Putamen (tissue), 1 donor: ENCODE measurements around the gene TFAP2E.
"Not testable (repeated sequence)": the region's sequence is repeated elsewhere in the genome, so short reads cannot be mapped to it uniquely, and the experiment has no call there.

Experiments
- DNase-seq: peaks from one replicate; pipeline ENCODE4 v3.0.0-alpha.2; 2016; ENCODE audit warnings: low spot score

Gene TFAP2E

DNA sequence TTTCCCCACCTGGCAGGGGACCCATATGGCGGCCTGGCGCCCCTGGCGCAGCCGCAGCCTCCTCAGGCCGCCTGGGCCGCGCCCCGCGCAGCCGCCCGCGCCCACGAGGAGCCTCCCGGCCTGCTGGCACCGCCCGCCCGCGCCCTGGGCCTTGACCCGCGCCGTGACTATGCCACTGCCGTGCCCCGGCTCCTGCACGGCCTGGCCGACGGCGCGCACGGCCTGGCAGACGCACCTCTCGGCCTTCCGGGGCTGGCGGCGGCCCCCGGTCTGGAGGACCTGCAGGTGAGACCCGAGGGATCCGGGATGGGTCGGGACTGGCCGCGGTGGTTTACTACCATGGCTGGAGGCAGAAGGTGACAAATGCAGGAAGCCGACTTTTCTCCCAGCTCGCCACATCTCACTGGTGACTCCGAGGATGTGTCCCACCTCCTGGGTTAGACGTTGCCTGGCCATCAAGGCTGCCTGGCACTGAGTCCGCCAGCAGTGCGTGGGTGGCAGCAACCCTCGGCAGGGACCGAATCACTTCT is 1.1 kb downstream of the TFAP2E start:
- no peak for DNase-seq

DNA sequence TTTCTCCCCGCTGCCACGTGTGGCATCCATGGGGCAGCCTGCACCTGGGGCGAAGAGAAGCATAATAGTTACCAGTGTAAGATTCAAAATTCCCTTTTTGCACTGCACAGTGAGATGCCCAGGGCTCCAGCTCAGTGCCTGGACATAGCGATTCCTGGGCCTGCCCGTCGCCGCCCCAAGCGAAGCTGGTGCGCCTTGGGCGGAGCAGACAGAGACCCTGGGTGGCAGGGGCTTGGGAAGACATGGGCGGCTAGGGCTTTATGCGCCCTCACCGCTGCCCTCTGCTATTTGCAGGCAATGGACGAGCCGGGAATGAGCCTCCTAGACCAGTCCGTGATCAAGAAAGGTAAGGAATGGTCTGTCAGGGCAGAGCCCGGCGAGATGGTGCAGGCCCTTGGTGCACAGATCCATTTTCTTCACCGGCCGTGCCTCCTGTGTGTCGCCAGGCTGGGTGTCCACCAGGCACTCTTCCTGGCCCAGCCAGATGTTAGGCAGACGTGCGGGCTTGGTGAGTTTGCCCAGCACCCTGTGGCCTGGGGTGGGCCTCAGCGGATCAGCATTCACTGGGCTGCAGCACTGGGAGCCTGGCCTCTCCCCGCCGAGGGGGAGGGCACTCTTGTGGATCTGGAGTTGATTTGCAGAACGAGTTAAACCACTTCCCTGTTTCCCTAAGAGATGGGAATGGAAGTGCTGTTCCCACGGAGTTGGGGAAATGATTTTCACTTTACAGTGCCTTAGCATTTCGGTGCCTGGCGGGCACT is 1.7 kb downstream of the TFAP2E start:
- DNase-seq: no peak

GRCh38 chr1:35575416-35575958 is 2.4 kb downstream of the TFAP2E start:
- no peak for DNase-seq

DNA sequence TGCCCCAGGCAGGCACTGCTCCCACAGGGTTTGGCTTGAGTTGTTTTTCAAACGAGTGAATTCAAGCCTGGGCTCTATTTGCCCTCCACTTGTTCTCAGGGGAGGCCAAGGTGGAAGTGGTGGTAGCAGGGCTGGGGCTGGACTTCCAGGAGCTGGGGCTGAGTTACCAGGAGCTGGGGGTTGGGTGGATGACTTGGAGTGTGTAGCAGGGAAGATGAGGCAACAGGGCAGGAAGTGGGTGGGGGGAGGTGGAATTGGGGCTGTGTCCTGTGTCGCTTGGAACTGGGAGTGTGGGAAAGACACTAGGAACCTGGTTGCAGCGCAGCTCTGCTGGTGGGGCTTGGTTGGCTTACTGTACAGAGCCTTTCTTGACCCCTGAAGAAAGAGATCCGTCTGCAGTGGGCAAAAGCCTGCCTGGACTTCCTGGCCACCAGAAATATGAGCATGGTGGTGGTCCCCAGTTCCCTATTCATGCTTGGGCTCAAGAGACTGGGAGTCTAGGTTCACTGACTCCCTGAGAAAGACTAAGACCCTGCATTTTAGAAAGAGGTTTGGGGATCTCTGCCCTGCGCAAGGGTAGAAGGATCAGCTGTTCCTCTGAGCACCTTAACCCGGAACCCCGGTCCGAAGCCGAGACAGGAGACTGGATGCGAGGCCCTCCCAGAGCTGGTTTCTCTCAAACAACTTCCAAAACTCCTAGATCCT is 3.1 kb downstream of the TFAP2E start:
- no peak for DNase-seq

DNA sequence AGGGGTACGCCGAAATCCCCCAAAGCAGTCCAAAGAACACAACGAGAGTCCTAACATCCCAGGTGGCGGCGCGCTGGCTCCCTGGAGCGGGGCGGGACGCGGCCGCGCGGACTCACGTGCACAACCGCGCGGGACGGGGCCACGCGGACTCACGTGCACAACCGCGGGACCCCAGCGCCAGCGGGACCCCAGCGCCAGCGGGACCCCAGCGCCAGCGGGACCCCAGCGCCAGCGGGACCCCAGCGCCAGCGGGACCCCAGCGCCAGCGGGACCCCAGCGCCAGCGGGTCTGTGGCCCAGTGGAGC is 3.6 kb downstream of the TFAP2E start:
- DNase-seq: not testable (repeated sequence)

DNA sequence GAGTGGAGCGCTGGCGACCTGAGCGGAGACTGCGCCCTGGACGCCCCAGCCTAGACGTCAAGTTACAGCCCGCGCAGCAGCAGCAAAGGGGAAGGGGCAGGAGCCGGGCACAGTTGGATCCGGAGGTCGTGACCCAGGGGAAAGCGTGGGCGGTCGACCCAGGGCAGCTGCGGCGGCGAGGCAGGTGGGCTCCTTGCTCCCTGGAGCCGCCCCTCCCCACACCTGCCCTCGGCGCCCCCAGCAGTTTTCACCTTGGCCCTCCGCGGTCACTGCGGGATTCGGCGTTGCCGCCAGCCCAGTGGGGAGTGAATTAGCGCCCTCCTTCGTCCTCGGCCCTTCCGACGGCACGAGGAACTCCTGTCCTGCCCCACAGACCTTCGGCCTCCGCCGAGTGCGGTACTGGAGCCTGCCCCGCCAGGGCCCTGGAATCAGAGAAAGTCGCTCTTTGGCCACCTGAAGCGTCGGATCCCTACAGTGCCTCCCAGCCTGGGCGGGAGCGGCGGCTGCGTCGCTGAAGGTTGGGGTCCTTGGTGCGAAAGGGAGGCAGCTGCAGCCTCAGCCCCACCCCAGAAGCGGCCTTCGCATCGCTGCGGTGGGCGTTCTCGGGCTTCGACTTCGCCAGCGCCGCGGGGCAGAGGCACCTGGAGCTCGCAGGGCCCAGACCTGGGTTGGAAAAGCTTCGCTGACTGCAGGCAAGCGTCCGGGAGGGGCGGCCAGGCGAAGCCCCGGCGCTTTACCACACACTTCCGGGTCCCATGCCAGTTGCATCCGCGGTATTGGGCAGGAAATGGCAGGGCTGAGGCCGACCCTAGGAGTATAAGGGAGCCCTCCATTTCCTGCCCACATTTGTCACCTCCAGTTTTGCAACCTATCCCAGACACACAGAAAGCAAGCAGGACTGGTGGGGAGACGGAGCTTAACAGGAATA is 4.2 kb downstream of the TFAP2E start:
- no peak for DNase-seq

DNA sequence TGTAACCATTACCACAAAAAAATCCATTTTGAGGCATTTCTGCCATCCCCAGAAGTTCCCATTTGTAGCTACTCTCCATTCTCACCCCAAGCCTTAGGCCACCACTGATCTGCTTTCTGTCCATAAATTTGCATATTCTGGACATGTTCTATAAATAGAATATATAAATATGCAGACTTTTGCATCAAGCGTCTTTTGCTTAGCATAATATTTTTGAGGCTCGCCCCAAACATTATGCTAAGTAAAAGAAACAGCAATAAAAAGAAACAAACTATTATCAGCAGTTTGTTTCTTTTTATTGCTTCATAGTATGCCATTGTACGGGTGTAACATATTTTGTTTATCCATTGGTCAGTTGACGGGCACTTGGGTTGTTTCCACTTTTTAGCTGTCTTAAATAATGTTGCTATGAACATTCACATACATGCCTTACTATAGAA is 7.9 kb downstream of the TFAP2E start:
- DNase-seq: no peak

DNA sequence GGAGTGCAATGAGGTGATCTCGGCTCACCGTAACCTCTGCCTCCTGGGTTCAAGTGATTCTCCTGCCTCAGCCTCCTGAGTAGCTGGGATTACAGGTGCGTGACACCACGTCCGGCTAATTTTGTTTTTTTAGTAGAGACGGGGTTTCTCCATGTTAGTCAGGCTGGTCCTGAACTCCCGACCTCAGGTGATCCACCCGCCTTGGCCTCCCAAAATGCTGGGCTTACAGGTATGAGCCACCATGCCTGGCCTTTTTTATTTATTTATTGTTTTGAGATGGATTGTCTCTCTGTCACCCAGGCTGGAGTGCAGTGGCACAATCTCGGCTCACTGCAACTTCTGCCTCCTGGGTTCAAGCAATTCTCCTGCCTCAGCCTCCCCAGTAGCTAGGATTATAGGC is 8.5 kb downstream of the TFAP2E start:
- DNase-seq: not testable (repeated sequence)

GRCh38 chr1:35585281-35585680 is 12.2 kb downstream of the TFAP2E start:
- DNase-seq: no peak

DNA sequence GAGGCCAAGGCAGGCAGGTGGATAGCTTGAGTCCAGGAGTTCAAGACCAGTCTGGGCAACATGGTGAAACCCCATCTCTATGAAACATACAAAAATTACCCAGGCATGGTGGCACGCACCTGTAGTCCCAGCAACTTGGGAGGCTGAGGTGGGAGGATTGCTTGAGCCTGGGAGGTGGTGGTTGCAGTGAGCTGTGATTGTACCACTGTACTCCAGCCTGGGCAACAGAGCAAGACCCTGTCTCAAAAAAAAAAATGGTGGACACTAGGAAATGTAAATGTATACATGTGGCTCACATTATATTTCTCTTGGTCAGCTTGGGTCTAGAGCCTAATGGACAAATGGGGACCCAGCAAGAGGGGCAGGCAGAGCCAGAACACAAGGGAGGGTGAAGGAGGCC is 12.7 kb downstream of the TFAP2E start:
- not testable (repeated sequence) for DNase-seq

GRCh38 chr1:35586808-35587207 is 13.7 kb downstream of the TFAP2E start:
- no peak for DNase-seq

DNA sequence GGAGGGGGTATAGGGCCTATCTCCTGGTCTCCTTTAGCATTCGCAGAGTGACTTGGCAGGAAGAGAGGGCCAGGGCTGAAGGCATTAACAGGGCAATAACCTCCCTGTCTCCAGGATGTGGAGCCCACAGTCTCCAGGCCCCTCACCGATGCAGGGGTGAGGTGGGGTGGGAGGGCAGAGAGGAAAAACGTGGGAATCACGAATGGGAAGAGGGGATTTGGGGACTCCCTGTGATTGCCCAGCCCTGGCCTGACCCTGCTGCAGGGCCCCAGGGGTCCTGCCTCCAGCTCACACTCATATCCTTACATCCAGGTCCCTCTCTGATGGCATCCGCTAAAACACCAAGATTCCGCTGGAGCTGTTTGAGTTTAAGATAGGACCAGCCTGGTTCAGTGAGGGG is 14.6 kb downstream of the TFAP2E start:
- no peak for DNase-seq

- DNase-seq: no peak
These were observed 15.2 kb downstream of the TFAP2E start for GRCh38 chr1:35588197-35588910.

DNA sequence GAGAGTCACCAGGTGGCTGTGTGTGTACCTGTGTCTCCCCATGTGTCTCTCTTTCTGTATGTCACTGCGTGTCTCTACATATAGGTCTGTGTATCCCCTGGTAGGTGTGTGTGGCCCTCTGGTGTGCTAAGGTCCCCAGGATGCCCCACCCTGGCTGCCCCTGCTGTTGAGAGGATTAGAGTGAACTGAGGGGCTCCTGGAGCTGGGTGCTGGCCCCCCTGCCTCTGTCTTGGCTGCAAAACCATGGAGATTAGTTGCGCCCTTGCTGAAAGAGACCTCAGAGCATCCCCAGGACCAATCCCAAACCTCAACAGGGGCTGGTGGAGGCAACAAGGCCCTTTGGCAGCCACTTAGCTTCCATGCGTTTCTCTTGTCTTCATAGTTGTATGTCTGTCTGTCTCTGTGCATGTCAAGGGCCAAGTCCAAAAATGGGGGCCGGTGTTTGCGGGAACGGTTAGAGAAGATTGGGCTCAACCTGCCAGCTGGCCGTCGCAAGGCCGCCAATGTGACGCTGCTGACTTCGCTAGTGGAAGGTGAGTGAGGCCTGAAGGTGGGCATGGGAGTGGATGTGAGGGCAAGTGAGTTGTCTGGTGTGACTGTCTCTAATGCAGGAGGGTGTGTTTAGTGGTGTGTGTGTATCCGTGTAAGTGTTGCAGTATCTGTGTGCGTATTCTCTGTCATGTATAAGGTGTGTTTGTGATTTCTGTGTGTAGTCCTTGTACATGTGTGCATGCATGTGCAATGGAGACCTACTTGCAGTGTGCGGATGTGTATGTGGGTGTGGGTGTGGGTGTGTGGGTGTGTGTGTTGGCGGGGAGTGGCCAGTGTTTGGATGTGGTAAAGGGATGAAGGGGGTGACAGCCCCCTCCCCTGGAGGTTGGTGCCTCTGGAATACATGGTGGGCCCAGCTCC is 16.7 kb downstream of the TFAP2E start:
- no peak for DNase-seq

DNA sequence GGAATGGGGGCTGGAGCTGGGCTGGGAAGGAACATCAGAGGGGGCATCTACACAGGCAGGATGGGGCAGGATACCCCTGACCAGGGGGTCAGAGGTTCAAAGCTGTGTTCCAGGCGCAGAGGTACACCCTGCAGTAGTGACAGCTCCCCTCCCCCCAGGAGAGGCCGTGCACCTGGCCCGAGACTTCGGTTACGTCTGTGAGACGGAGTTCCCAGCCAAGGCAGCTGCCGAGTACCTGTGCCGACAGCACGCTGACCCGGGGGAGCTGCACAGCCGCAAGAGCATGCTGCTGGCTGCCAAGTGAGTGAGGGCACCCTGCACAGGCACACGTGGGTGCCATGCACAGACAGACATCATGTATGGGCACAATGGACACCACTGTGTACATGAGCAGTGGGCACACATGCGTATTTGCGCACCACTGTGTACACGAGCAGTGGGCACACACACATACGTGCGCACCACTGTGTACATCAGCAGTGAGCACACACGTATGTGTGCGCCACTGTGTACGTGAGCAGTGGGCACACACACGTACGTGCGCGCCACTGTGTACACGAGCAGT is 17.4 kb downstream of the TFAP2E start:
- no peak for DNase-seq

GRCh38 chr1:35591211-35591610 is 18.1 kb downstream of the TFAP2E start:
- no peak for DNase-seq

- DNase-seq: no peak
These were observed 20.1 kb downstream of the TFAP2E start for GRCh38 chr1:35592991-35593769.

GRCh38 chr1:35594005-35594760 is 21.1 kb downstream of the TFAP2E start:
- no peak for DNase-seq
